CD14-positive monocyte (primary cell): ENCODE measurements around the gene STK4. TPM values are rescaled to one million over a fixed set of nuclear protein-coding genes. Genes with fewer than 3 reads are reported as not detected.

ENCODE experiments used
- DNase-seq, 3 donors: peaks; one replicate each; pipeline ENCODE4 v3.0.0-alpha.2; 2011 to 2022
- H2AFZ ChIP-seq: 2 replicates; pipeline ENCODE4 v1.6.0; 2012; ENCODE audit warnings: mild to moderate bottlenecking, low read depth, low read length, inconsistent platforms; ENCODE audit not compliant: insufficient read depth, poor library complexity, severe bottlenecking
- H3K27ac ChIP-seq, 2 donors: 1 replicate in 1 of 2; 2 replicates in 1 of 2; pipeline ENCODE4 v1.5.1; 2012 to 2013; ENCODE audit warnings: low read length in 2 of 2, control low read depth in 1 of 2, inconsistent platforms in 1 of 2, low read depth in 1 of 2, mild to moderate bottlenecking in 1 of 2
- H3K27me3 ChIP-seq, 2 donors: one replicate each; pipeline versions ENCODE4 v1.6.0 to v1.6.1; 2011 to 2013; ENCODE audit warnings: low read length in 2 of 2; ENCODE audit not compliant: control insufficient read depth in 2 of 2, insufficient read depth in 2 of 2
- H3K36me3 ChIP-seq, 2 donors: replicated peaks in 1 of 2; 1 replicate in 1 of 2; 2 replicates in 1 of 2; pipeline versions ENCODE4 v1.5.1 to v1.6.1; 2012 to 2013; ENCODE audit warnings: low read length in 2 of 2, control low read depth in 1 of 2, inconsistent platforms in 1 of 2, mild to moderate bottlenecking in 1 of 2; ENCODE audit not compliant: insufficient read depth in 2 of 2, control insufficient read depth in 1 of 2
- H3K4me1 ChIP-seq, 2 donors: 1 replicate in 1 of 2; 2 replicates in 1 of 2; pipeline versions ENCODE4 v1.5.1 to v1.6.1; 2012 to 2013; ENCODE audit warnings: low read length in 2 of 2, control low read depth in 1 of 2, inconsistent platforms in 1 of 2, mild to moderate bottlenecking in 1 of 2, moderate library complexity in 1 of 2; ENCODE audit not compliant: insufficient read depth in 2 of 2, control insufficient read depth in 1 of 2
- H3K4me2 ChIP-seq: replicated peaks from 2 replicates; pipeline ENCODE3; 2012; ENCODE audit warnings: low read length, moderate library complexity, mild to moderate bottlenecking; ENCODE audit not compliant: poor library complexity, severe bottlenecking; ENCODE audit errors: extremely low read depth
- H3K4me3 ChIP-seq, 3 experiments: fragments of 200-600 bp in 1 of 3; sonication (generic) in 1 of 3; replicated peaks in 1 of 3; 1 replicate in 2 of 3; 2 replicates in 1 of 3; pipeline ENCODE4 v1.5.1; 2011 to 2013; ENCODE audit warnings: low read length in 3 of 3, mild to moderate bottlenecking in 3 of 3, control low read depth in 2 of 3, low read depth in 2 of 3, inconsistent platforms in 1 of 3, moderate library complexity in 1 of 3
- H3K79me2 ChIP-seq: 2 replicates; pipeline ENCODE4 v1.6.0; 2012; ENCODE audit warnings: mild to moderate bottlenecking, control low read depth, inconsistent platforms, low read length, moderate library complexity; ENCODE audit not compliant: insufficient read depth
- H3K9ac ChIP-seq: 2 replicates; pipeline ENCODE4 v1.6.0; 2017; ENCODE audit warnings: low read length, mild to moderate bottlenecking; ENCODE audit not compliant: insufficient read depth, poor library complexity, severe bottlenecking
- H3K9me3 ChIP-seq, 2 donors: replicated peaks in 1 of 2; 1 replicate in 1 of 2; 2 replicates in 1 of 2; pipeline versions ENCODE4 v1.5.1 to v1.6.1; 2012 to 2013; ENCODE audit warnings: low read length in 2 of 2, control low read depth in 1 of 2; ENCODE audit not compliant: control insufficient read depth in 1 of 2, insufficient read depth in 1 of 2
- H4K20me1 ChIP-seq: 2 replicates; pipeline ENCODE4 v1.6.0; 2012; ENCODE audit warnings: mild to moderate bottlenecking, low read length, control low read depth, moderate library complexity; ENCODE audit not compliant: insufficient read depth
- H3K27ac Mint-ChIP-seq, 7 donors: one replicate each; pipeline ENCODE4 v1.8.0; 2020; ENCODE audit warnings: mild to moderate bottlenecking in 7 of 7, mixed read lengths in 7 of 7, moderate library complexity in 6 of 7, inconsistent platforms in 2 of 7
- H3K27me3 Mint-ChIP-seq, 3 donors: one replicate each; pipeline ENCODE4 v1.8.0; 2021 to 2022; ENCODE audit warnings: low read depth in 3 of 3, mild to moderate bottlenecking in 3 of 3, mixed read lengths in 3 of 3, moderate library complexity in 3 of 3, inconsistent platforms in 1 of 3
- H3K36me3 Mint-ChIP-seq, 2 donors: one replicate each; pipeline ENCODE4 v1.8.0; 2020; ENCODE audit warnings: mixed read lengths in 2 of 2, inconsistent platforms in 1 of 2, mild to moderate bottlenecking in 1 of 2
- H3K4me1 Mint-ChIP-seq: one replicate; pipeline ENCODE4 v1.8.0; 2020; ENCODE audit warnings: mild to moderate bottlenecking, mixed read lengths
- H3K4me3 Mint-ChIP-seq, 2 donors: one replicate each; pipeline ENCODE4 v1.8.0; 2020; ENCODE audit warnings: mild to moderate bottlenecking in 2 of 2, mixed read lengths in 2 of 2, moderate library complexity in 1 of 2
- H3K9me3 Mint-ChIP-seq, 7 donors: one replicate each; pipeline ENCODE4 v1.8.0; 2020 to 2022; ENCODE audit warnings: mixed read lengths in 7 of 7, mild to moderate bottlenecking in 6 of 7, moderate library complexity in 6 of 7, inconsistent platforms in 2 of 7
- CTCF ChIP-seq: fragments of 200-600 bp; IDR thresholded peaks from one replicate; pipeline ENCODE4 v1.8.0; 2022; ENCODE audit warnings: antibody characterized with exemption, mild to moderate bottlenecking
- WGBS: methylation state at CpG from one replicate; pipeline ENCODE4 v1.1.5; 2013; ENCODE audit warnings: missing lambda C conversion rate; ENCODE audit not compliant: insufficient coverage; 5-methylcytosine and 5-hydroxymethylcytosine counted together
- intact Hi-C, 2 donors: fragments of 100-400 bp; cut with micrococcal nuclease; formaldehyde crosslinking; loops; one replicate each; pipeline versions ENCODE4 v1.15.0 to v1.15.1; 2023
- polyA plus RNA-seq, 3 donors: library from polyadenylated mRNA; depleted of rRNA in 1 of 3; unstranded in 2 of 3; stranded (reverse) in 1 of 3; fragments of 300-500 nt in 2 of 3; fragments of >200 nt in 1 of 3; fragmentation: Illumina TruSeq in 2 of 3; gene quantifications; 1 replicate in 2 of 3; 2 replicates in 1 of 3; pipeline ENCODE4 v1.2.3, GENCODE V29; 2012 to 2021

The STK4 gene
- polyA plus RNA-seq, 3 donors: 53.0 to 123 (median 69.9) TPM

DNA sequence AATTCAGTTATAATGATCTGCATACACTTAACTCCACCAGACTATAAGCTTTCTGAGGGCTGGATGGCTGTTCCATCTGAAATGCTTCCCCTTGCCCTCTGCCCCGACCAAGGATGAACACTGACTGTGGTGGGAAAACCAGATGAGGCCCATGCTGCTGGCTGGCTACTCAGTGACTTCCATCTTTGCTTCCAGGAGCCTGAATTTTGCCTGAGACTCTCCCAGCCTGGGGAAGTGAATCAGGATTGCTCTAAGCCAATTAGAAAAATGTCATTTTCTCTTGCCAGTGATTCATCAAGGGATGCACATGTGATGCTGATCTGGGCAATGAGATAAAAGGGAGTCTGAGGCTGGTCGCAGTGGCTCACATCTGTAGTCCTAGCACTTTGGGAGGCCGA is 4.4 kb upstream of the STK4 start:
- Histone ChIP-seq H3K36me3 (no peaks in the 10 kb centered on the region), H3K27ac (no peak overlapping the region), H4K20me1 (peaks cover 16% of the 10 kb centered on the region), H3K4me1 (peaks cover 19 to 35% of the 10 kb centered on the region in 2 donors), H3K9me3 (no peaks in the 10 kb centered on the region), H3K27me3 (no peaks in the 10 kb centered on the region), H3K79me2 (peaks cover 40% of the 10 kb centered on the region), H3K4me3 (no peak overlapping the region), H2AFZ (no peak overlapping the region), H3K4me2 (no peak overlapping the region), H3K9ac (no peak overlapping the region)
- Mint-ChIP-seq H3K4me3 (no peak overlapping the region), H3K9me3 (peaks cover 0 to 3% (median 0%) of the 10 kb centered on the region in 7 donors), H3K27me3 (no peaks in the 10 kb centered on the region), H3K36me3 (peaks cover 7 to 11% of the 10 kb centered on the region in 2 donors), H3K4me1 (peaks cover 36% of the 10 kb centered on the region), H3K27ac (no peak overlapping the region)
- no peak for TF ChIP-seq CTCF
- WGBS: 100% methylated on average over 1 of the region's 3 CpGs
- intact Hi-C loops: loop anchor here in 1 of 2 donors (10.0 kb wide), 1 partner anchor 317 kb away; no protein-coding TSS in a partner anchor
- peak in 1 of 3 donors; percentile 16 for DNase-seq

- no peak overlapping the region for H3K9ac ChIP-seq
- TF ChIP-seq CTCF: no peak
- H3K9me3 Mint-ChIP-seq: peaks cover 0 to 3% (median 0%) of the 10 kb centered on the region in 7 donors
- no peaks in the 10 kb centered on the region for H3K27me3 ChIP-seq
- H3K4me3 Mint-ChIP-seq: no peak overlapping the region
- no peak overlapping the region for H2AFZ ChIP-seq
- peaks cover 42% of the 10 kb centered on the region for H3K4me1 Mint-ChIP-seq
- intact Hi-C loops: loop anchor here in 1 of 2 donors (10.0 kb wide), 1 partner anchor 318 kb away; no protein-coding TSS in a partner anchor
- 92% methylated on average over 2 of the region's 3 CpGs for WGBS
- H3K27ac ChIP-seq: no peak overlapping the region
- H4K20me1 ChIP-seq: peaks cover 22% of the 10 kb centered on the region
- DNase-seq: no peak
- H3K4me2 ChIP-seq: no peak overlapping the region
- H3K79me2 ChIP-seq: peaks cover 44% of the 10 kb centered on the region
- no peaks in the 10 kb centered on the region for H3K9me3 ChIP-seq
- H3K4me1 ChIP-seq: peaks cover 19 to 41% of the 10 kb centered on the region in 2 donors
- no peak overlapping the region for H3K4me3 ChIP-seq
- no peaks in the 10 kb centered on the region for H3K36me3 ChIP-seq
- peaks cover 7 to 10% of the 10 kb centered on the region in 2 donors for H3K36me3 Mint-ChIP-seq
- H3K27me3 Mint-ChIP-seq: no peaks in the 10 kb centered on the region
- peak overlapping the region in 1 of 7 donors; percentile 58 for H3K27ac Mint-ChIP-seq
Measured at GRCh38 chr20:44962483-44962882, 3.8 kb upstream of the STK4 start.
